Thoracic aorta endothelial cell (primary cell): ENCODE results near the gene ILF2. TPM values are rescaled to one million over a fixed set of nuclear protein-coding genes. Genes with fewer than 3 reads are reported as not detected.

ENCODE experiments used
- small RNA-seq: library from RNA; depleted of rRNA; stranded (forward); fragments of <200 nt; gene quantifications from one replicate; pipeline ENCODE3, GENCODE V24; 2012
- total RNA-seq: library from RNA; depleted of rRNA; stranded (reverse); fragments of >200 nt; gene quantifications from 2 replicates; pipeline ENCODE4 v1.2.3, GENCODE V29; 2012

Gene ILF2
- total RNA-seq: 321 and 376 TPM in 2 replicates

DNA sequence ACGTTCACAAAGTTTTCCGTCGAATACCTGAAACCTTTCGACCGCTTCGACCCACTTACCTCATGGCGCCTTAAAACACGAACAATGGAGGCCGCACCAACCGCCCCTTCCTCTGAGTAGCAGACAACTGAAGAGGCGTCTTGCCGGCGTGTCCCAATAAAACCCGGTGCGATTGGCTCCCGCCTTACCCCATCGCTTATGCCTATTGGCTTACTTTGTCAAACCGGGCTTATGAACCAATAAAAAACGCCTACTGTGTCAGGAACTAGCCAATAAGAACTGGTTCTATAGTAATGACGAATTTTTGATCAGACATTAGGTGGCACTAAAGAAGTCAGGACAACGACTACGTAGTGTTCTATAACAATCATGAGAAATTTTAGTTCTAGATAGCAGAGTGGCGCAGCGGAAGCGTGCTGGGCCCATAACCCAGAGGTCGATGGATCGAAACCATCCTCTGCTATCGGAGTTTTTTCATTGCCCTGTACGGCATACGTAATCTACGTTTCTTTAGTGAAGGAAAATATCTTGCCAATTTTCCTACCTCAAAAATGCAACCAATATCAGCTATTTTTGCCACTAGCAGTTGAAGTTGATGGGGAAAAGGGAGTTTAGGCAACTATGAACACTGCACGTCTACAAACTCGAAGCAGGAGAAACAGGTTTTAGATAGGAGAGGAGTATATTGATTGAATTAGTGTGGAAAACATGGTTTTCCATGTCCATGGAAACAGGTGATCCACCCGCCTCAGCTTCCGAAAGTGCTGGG, at the start of gene ILF2:
ILF2 (minus strand) TSS at position 135 of the 769 bp plus-strand sequence; CDS start at position 64, 71 bp downstream.

DNA sequence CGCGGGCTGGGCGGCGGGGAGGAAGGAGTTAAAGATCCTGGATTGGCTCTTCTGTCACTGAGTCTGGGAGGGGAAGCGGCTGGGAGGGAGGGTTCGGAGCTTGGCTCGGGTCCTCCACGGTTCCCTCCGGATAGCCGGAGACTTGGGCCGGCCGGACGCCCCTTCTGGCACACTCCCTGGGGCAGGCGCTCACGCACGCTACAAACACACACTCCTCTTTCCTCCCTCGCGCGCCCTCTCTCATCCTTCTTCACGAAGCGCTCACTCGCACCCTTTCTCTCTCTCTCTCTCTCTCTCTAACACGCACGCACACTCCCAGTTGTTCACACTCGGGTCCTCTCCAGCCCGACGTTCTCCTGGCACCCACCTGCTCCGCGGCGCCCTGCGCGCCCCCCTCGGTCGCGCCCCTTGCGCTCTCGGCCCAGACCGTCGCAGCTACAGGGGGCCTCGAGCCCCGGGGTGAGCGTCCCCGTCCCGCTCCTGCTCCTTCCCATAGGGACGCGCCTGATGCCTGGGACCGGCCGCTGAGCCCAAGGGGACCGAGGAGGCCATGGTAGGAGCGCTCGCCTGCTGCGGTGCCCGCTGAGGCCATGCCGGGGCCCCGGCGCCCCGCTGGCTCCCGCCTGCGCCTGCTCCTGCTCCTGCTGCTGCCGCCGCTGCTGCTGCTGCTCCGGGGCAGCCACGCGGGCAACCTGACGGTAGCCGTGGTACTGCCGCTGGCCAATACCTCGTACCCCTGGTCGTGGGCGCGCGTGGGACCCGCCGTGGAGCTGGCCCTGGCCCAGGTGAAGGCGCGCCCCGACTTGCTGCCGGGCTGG, 7.9 kb upstream of the ILF2 start, which contains the start of gene NPR1:
NPR1 (plus strand) TSS at position 170 of the 818 bp plus-strand sequence; CDS start at position 591, 421 bp downstream.

DNA sequence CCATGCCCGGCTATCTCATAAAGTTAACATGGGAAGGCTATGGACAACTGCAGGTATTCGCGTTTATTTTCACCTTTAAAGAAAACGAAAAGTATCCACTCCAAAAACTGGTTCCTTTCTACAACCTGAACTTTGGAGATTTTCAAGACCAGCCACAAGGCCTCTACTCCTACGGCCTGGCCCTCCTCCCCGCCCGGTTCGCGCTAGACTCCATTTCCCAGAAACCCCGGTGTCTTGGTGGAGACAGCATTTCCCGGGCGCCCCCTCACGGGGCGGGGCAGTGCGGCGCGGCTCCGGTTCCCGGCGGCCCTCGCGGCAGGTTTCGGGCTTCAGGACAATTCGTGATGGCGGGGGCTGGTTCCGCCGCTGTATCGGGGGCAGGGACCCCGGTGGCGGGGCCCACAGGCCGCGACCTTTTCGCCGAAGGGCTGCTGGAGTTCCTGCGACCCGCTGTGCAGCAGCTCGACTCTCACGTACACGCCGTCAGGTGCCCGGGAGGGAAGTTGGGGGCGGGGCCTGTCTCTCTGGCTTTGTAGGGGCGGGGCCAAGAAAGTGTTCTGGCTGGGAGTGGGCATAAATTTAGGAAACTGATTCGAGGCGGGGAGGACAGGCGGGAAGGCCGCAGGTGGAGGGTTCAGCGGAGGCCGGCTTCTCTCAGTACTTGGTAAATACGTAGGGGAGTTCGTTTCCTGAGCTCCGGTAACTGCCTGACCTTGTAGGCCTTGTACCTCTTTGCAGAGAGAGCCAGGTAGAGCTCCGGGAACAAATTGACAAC, 12.2 kb downstream of the ILF2 start, which contains the start of gene SNAPIN:
SNAPIN (plus strand) TSS at position 304 of the 775 bp plus-strand sequence; CDS start at position 345, 41 bp downstream.

DNA sequence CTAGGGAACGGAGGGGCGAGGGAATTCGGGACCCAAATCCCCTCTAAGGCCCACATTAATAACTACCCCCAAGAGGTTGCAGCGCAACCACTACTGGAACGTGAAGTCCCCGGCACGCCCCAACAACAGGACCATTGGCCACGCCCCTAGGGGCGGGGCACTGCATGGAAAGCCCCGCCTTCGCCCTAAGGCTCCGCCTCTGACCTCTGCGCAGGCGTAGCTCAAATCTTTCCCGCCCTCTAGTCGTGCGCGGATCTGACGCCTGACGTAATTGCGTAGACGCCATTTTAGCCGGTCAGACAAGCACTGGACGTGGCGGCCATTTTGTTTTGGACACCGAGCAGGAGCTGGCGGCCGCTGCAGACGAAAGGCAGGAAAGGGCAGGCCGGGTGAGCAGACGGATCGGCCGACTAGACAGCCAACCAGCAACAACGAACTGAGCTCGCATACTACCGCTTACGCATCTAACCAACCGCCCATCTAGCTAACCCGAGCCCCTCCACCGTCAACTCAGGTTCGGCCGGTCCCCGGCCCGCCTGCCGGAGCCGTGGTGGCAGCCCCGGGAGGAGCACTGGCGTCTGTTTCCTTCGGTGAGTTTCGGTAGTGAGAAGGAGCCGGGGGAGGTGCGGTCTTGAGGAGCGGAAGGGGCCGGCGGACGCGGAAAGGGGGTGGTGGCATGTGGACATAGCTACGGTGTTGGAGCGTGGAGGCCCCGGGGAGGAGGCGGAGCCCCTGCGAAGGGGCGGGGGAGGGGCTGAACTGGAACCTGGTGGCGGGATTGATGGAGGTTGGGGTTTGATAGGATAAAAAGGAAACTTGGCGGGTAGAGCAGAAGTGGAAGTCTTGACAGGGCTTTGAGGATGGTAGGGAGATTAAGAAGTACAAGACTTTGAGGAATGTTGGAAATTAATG, 36.8 kb downstream of the ILF2 start, which contains the start of gene CHTOP:
CHTOP (plus strand) TSS at position 313 of the 912 bp plus-strand sequence. CDS start 2,523 bp downstream, outside the sequence.

DNA sequence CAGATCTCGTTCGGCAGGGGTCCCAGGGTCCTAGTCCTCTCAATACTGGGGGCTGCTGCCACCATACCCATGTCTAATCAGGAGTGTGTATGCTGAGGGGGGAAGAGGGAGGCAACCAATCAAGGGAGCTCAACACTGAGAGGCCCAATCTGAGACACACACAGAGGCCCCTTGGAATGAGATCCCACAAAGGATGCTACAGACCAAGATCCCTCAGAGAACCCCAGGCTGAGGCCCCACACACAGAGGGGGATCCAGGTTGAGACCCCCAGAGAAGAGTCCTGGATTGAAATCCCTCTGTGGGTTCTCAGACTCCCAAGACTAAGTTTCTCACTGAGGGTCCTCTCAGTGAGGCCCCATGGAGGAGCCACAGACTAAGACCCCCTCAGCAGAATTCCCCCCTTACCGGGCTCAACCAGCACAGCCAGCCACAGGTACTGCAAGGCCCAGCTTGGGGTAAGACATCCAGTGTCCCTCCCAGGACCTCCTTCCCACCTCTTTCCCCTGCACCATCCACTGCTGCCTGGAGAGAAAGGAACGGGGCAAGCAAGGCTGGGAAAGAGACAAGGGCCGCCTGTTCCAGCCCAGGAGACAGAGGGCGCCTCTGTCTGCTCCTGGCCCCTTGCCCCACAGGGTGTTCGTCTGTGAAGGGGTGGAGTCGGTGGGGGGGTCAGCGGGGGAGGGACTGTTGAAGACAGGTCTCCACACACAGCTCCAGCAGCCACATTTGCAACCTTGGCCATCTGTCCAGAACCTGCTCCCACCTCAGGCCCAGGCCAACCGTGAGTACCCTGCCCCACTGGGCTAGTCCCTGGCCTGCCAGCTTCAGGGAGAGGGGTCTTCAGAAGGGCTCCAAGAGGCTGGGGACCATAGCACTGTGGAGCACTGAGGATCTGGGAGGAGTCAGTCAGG, 42.8 kb downstream of the ILF2 start, which contains the start of gene S100A1:
S100A1 (plus strand) TSS at position 720 of the 912 bp plus-strand sequence. CDS start 2,088 bp downstream, outside the sequence.

DNA sequence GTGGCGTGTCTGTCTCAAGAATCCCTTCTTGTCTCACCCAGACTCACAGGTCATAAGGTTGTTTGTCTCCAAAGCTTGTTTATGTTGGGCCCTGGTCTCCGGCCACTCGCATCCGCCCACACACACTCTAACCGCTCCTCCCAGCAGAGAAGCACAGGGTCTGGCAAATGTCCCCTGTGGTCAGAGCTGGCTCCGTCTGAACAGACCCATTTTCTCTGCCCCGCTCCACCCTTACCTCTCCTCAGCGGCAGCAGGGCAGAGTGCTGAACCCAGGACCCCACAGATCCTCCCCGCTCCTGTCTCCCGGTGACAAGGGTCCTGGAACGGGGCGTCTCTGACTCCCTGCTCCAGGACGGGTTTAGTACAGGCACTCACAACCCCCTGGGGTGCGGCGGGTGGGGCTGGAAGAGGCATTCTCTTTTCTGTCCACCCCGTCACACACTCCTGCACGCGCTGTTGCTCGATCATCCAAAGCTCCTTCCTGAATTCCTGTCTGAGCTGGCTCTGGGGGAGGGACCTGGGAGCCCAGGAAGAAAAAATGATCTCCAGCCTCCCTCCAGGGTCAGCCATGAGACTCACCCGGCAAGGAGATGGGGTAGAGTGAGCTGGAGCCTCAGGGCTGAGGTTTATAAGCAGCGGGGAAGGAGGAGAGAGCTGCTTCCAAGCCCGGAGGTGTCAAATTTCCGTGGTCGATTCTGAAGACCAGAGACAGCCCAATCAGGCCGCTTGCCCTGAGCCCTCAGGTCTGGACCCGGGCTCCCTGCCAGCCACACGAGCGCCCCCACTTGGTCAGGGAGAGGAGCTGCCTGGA, 43.7 kb downstream of the ILF2 start, which contains the start of gene S100A13:
S100A13 (minus strand) TSS at position 602 of the 811 bp plus-strand sequence. CDS start 1,033 bp downstream, outside the sequence.

DNA sequence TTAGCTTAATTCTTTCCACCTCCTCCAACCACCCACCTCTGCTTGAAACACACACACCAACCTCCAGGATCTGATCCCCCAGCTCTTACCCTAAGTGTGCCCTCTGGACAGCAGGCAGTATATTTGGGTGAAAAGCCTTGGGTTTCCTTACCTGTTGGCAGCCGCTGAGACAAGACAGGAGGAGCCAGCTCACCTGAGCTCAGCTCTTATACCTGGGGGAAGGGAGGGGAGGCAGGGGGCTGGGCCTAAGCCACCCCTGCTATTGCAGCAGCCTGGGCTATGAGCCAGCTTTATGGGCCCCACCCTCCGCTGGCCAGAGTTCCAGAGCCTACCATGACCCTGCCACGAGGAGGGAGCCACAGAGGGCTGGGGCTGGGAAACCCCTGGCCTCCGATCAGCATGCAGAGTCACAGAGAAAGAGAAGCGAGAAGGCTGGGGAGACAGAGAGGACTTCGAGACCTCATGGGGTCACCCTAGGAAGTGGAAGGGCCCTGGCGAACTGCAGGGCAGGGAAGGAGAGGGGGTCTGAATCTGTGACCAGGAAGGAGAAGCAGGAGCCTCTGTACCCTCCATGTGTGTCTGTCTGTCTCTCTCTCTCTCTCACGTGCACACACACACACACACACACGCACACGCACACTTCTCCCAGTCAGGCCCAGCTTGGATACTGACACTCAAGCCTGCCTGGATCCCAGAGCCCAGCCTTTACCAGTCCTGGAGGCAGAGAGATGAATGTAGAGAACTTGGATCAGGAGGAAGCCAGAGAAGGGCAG, 54.5 kb downstream of the ILF2 start, which contains the start of gene S100A14:
S100A14 (minus strand) TSS at position 182 of the 773 bp plus-strand sequence. CDS start 467 bp downstream, outside the sequence.

DNA sequence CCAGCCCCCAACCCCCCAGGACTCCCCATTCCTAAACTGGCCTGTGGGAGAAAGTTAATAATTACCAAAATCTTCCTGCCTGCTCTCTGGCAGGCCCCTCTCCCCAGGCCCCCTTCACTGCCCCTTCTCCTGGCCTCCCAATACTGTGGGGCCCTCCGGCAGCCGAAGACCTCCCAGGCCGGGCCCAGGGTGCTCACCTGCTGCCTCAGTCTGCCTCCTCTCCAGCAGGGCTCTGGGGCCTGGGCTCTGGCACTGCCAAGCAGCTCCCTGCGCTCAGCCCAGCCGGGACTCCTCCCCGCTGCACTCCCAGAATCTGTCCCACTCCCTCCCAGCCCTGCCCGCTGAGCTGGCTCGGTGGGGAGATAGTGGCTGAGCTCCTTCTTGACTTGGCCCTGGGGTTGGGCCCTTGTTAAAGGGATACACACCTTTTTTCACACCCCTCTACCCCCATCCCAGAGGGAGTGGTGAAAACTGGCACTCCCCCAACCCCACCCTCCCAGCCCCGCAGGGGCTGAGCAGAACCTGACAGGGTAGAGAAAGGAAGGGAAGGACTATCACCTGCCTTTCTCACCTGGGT, 58.0 kb downstream of the ILF2 start, which contains the start of gene S100A16:
S100A16 (minus strand) TSS at position 383 of the 577 bp plus-strand sequence. CDS start 4,986 bp downstream, outside the sequence.

Small RNAs within 50 kb of the gene (small RNA-seq; reads per million reads assigned to genes)
- gene MIR8083: not detected
- gene RN7SL372P: not detected

Other genes with a start within 250 kb of the ILF2 start
- not detected in 2 replicates for gene S100A7, start 210.3 kb downstream of the ILF2 start, total RNA-seq
- 557 and 593 TPM in 2 replicates for gene S100A6, start 135.0 kb downstream of the ILF2 start, total RNA-seq
- gene S100A5, start 130.1 kb downstream of the ILF2 start, total RNA-seq: not detected in 2 replicates
- 1.2 and 2.1 TPM in 2 replicates for gene S100A4, start 125.2 kb downstream of the ILF2 start, total RNA-seq
- gene S100A3, start 121.7 kb downstream of the ILF2 start, total RNA-seq: 0.53 and 0.79 TPM in 2 replicates
- gene S100A2, start 105.1 kb downstream of the ILF2 start, total RNA-seq: 2.4 and 3.1 TPM in 2 replicates
- 530 TPM in 2 replicates for gene S100A16, start 57.9 kb downstream of the ILF2 start, total RNA-seq
- not detected in 2 replicates for gene S100A14, start 54.7 kb downstream of the ILF2 start, total RNA-seq
- 96.9 and 122 TPM in 2 replicates for gene S100A13, start 43.5 kb downstream of the ILF2 start, total RNA-seq
- not detected in 2 replicates for gene S100A1, start 42.6 kb downstream of the ILF2 start, total RNA-seq
- gene CHTOP, start 36.9 kb downstream of the ILF2 start, total RNA-seq: 44.3 and 46.4 TPM in 2 replicates
- gene SNAPIN, start 12.3 kb downstream of the ILF2 start, total RNA-seq: 42.9 and 46.0 TPM in 2 replicates
- 3.7 and 7.8 TPM in 2 replicates for gene NPR1, start 7.7 kb upstream of the ILF2 start, total RNA-seq
- 49.9 and 55.4 TPM in 2 replicates for gene INTS3, start 57.1 kb upstream of the ILF2 start, total RNA-seq
- gene SLC27A3, start 104.4 kb upstream of the ILF2 start, total RNA-seq: 14.9 and 19.1 TPM in 2 replicates